CD8-positive, alpha-beta memory T cell (primary cell): ENCODE data around the gene WDR33. TPM values are rescaled to one million over a fixed set of nuclear protein-coding genes. Genes with fewer than 3 reads are reported as not detected.

Experiments
- CTCF ChIA-PET: fragments of 350-600 bp; sonication (Branson Sonifier 250); formaldehyde crosslinking; loops from one replicate; lab custom pipeline; 2021; ENCODE audit warnings: antibody characterized with exemption; lab: Charles Lee
- POLR2A ChIA-PET: fragments of 350-600 bp; sonication (Branson Sonifier 250); formaldehyde crosslinking; loops from one replicate; lab custom pipeline; 2021; ENCODE audit warnings: antibody characterized with exemption; lab: Charles Lee
- DNase-seq, 5 donors: peaks; one replicate each; pipeline versions ENCODE4 v3.0.0 to v3.0.0-alpha.2; 2020 to 2022; ENCODE audit warnings: mixed read lengths in 1 of 5
- H3K27ac ChIP-seq: one replicate; pipeline ENCODE4 v1.7.0; 2013; ENCODE audit warnings: low read depth, mild to moderate bottlenecking, low read length, moderate library complexity
- H3K27me3 ChIP-seq: 2 replicates; pipeline ENCODE4 v1.7.0; 2013; ENCODE audit warnings: low read length, mild to moderate bottlenecking; ENCODE audit not compliant: insufficient read depth, poor library complexity, severe bottlenecking
- H3K36me3 ChIP-seq: 2 replicates; pipeline ENCODE4 v1.7.0; 2013; ENCODE audit warnings: mild to moderate bottlenecking, low read length, moderate library complexity; ENCODE audit not compliant: insufficient read depth
- H3K4me1 ChIP-seq: 2 replicates; pipeline ENCODE4 v1.7.0; 2013; ENCODE audit warnings: mild to moderate bottlenecking, low read length, moderate library complexity; ENCODE audit not compliant: insufficient read depth
- H3K4me3 ChIP-seq: 2 replicates; pipeline ENCODE4 v1.7.0; 2013; ENCODE audit warnings: mild to moderate bottlenecking, low read length
- H3K9me3 ChIP-seq: 2 replicates; pipeline ENCODE4 v1.7.0; 2013; ENCODE audit warnings: mild to moderate bottlenecking, low read length
- H3K27ac Mint-ChIP-seq, 8 donors: one replicate each; pipeline ENCODE4 v1.8.0; 2020 to 2021; ENCODE audit warnings: mixed read lengths in 8 of 8, mild to moderate bottlenecking in 6 of 8, inconsistent platforms in 3 of 8, moderate library complexity in 3 of 8
- H3K27me3 Mint-ChIP-seq, 2 donors: one replicate each; pipeline ENCODE4 v1.8.0; 2020 to 2021; ENCODE audit warnings: mixed read lengths in 2 of 2, mild to moderate bottlenecking in 1 of 2, moderate library complexity in 1 of 2
- H3K36me3 Mint-ChIP-seq, 3 donors: one replicate each; pipeline ENCODE4 v1.8.0; 2020 to 2021; ENCODE audit warnings: mixed read lengths in 3 of 3, inconsistent platforms in 1 of 3, mild to moderate bottlenecking in 1 of 3
- H3K4me1 Mint-ChIP-seq, 3 donors: one replicate each; pipeline ENCODE4 v1.8.0; 2020 to 2021; ENCODE audit warnings: mixed read lengths in 3 of 3, inconsistent platforms in 1 of 3, mild to moderate bottlenecking in 1 of 3
- H3K4me3 Mint-ChIP-seq, 7 donors: one replicate each; pipeline ENCODE4 v1.8.0; 2020 to 2021; ENCODE audit warnings: mixed read lengths in 7 of 7, mild to moderate bottlenecking in 6 of 7, moderate library complexity in 4 of 7, inconsistent platforms in 2 of 7
- H3K9me3 Mint-ChIP-seq, 5 donors: one replicate each; pipeline ENCODE4 v1.8.0; 2020 to 2022; ENCODE audit warnings: mixed read lengths in 5 of 5, mild to moderate bottlenecking in 3 of 5, moderate library complexity in 2 of 5, inconsistent platforms in 1 of 5
- polyA plus RNA-seq: library from polyadenylated mRNA; unstranded; fragments of 300-500 nt; fragmentation: Illumina TruSeq; gene quantifications from one replicate; pipeline ENCODE4 v1.2.3, GENCODE V29; 2021
- total RNA-seq, 2 experiments: library from RNA; stranded (reverse); gene quantifications; one replicate each; pipeline ENCODE4 v1.2.3, GENCODE V29; 2021

Gene WDR33
- total and polyA plus RNA-seq, 3 experiments from 2014 or later, result 51.6 to 88.1 (median 84.8) TPM

GRCh38 chr2:127695491-127696472 is 115.2 kb downstream of the WDR33 start:
- H3K4me3 ChIP-seq, result no peak overlapping the region
- ChIA-PET CTCF (interaction anchor here (1.0 kb wide), 1 partner anchor 8 kb away, joined by 4 read pairs; no protein-coding TSS in a partner anchor), POLR2A (no interaction called here)
- H3K4me1 ChIP-seq, result peaks cover 6% of the 10 kb centered on the region
- no peaks in the 10 kb centered on the region for H3K36me3 ChIP-seq
- H3K4me3 Mint-ChIP-seq, result no peak overlapping the region
- H3K27me3 ChIP-seq, result no peaks in the 10 kb centered on the region
- peaks cover 1 to 25% (median 7%) of the 10 kb centered on the region in 3 donors for H3K36me3 Mint-ChIP-seq
- no peaks in the 10 kb centered on the region for H3K9me3 ChIP-seq
- peaks cover 0 to 15% (median 11%) of the 10 kb centered on the region in 5 donors for H3K9me3 Mint-ChIP-seq
- no peak overlapping the region for H3K27ac Mint-ChIP-seq
- H3K27me3 Mint-ChIP-seq, result peaks cover 0 to 9% of the 10 kb centered on the region in 2 donors
- peaks cover 8% of the 10 kb centered on the region in 3 donors for H3K4me1 Mint-ChIP-seq
- H3K27ac ChIP-seq, result no peak overlapping the region
- DNase-seq, result peak in 3 of 5 donors; percentile 14 to 47 (median 44)

- Histone ChIP-seq H3K27me3 (no peaks in the 10 kb centered on the region), H3K9me3 (no peaks in the 10 kb centered on the region), H3K27ac (no peak overlapping the region), H3K4me3 (no peak overlapping the region), H3K4me1 (no peaks in the 10 kb centered on the region), H3K36me3 (no peaks in the 10 kb centered on the region)
- peaks cover 2 to 23% (median 15%) of the 10 kb centered on the region in 5 donors for H3K9me3 Mint-ChIP-seq
- peaks cover 1 to 28% (median 7%) of the 10 kb centered on the region in 3 donors for H3K36me3 Mint-ChIP-seq
- no peak overlapping the region for H3K4me3 Mint-ChIP-seq
- DNase-seq, result no peak
- ChIA-PET POLR2A (no interaction called here), CTCF (no interaction called here)
- H3K27me3 Mint-ChIP-seq, result peaks cover 0 to 9% of the 10 kb centered on the region in 2 donors
- H3K4me1 Mint-ChIP-seq, result peaks cover 0 to 2% (median under 1%) of the 10 kb centered on the region in 3 donors
- no peak overlapping the region for H3K27ac Mint-ChIP-seq
Measured at GRCh38 chr2:127694986-127695385, 116.0 kb downstream of the WDR33 start.

- Histone ChIP-seq H3K27ac (no peak overlapping the region), H3K4me3 (no peak overlapping the region), H3K9me3 (no peaks in the 10 kb centered on the region), H3K27me3 (no peaks in the 10 kb centered on the region), H3K4me1 (no peaks in the 10 kb centered on the region), H3K36me3 (no peaks in the 10 kb centered on the region)
- Mint-ChIP-seq H3K9me3 (peaks cover 10 to 36% (median 30%) of the 10 kb centered on the region in 5 donors), H3K4me1 (no peaks in the 10 kb centered on the region), H3K4me3 (no peak overlapping the region), H3K36me3 (peaks cover 1 to 27% (median 5%) of the 10 kb centered on the region in 3 donors), H3K27ac (no peak overlapping the region), H3K27me3 (peaks cover 6 to 14% of the 10 kb centered on the region in 2 donors)
- POLR2A ChIA-PET, result no interaction called here
- no peak for DNase-seq
- CTCF ChIA-PET, result no interaction called here
Measured at GRCh38 chr2:127690696-127691095, 120.3 kb downstream of the WDR33 start.

- ChIA-PET CTCF (no interaction called here), POLR2A (no interaction called here)
- no peaks in the 10 kb centered on the region for H3K9me3 ChIP-seq
- no peak overlapping the region for H3K27ac ChIP-seq
- H3K27ac Mint-ChIP-seq, result no peak overlapping the region
- no peaks in the 10 kb centered on the region for H3K4me1 Mint-ChIP-seq
- H3K27me3 ChIP-seq, result no peaks in the 10 kb centered on the region
- H3K4me3 Mint-ChIP-seq, result no peak overlapping the region
- H3K36me3 ChIP-seq, result no peaks in the 10 kb centered on the region
- no peak for DNase-seq
- H3K9me3 Mint-ChIP-seq, result peaks cover 10 to 36% (median 30%) of the 10 kb centered on the region in 5 donors
- H3K27me3 Mint-ChIP-seq, result peaks cover 6 to 17% of the 10 kb centered on the region in 2 donors
- no peaks in the 10 kb centered on the region for H3K4me1 ChIP-seq
- no peak overlapping the region for H3K4me3 ChIP-seq
- H3K36me3 Mint-ChIP-seq, result peaks cover 1 to 27% (median 5%) of the 10 kb centered on the region in 3 donors
Measured at GRCh38 chr2:127688405-127688804, 122.6 kb downstream of the WDR33 start.

- Mint-ChIP-seq H3K36me3 (peaks cover 0 to 10% (median 0%) of the 10 kb centered on the region in 3 donors), H3K27ac (no peak overlapping the region), H3K9me3 (peaks cover 9 to 19% (median 18%) of the 10 kb centered on the region in 5 donors), H3K4me3 (no peak overlapping the region), H3K4me1 (no peaks in the 10 kb centered on the region), H3K27me3 (peaks cover 3 to 17% of the 10 kb centered on the region in 2 donors)
- POLR2A ChIA-PET, result no interaction called here
- DNase-seq, result no peak
- CTCF ChIA-PET, result no interaction called here
- no peaks in the 10 kb centered on the region for H3K36me3 ChIP-seq
- H3K27me3 ChIP-seq, result no peaks in the 10 kb centered on the region
- H3K9me3 ChIP-seq, result no peaks in the 10 kb centered on the region
- H3K27ac ChIP-seq, result no peak overlapping the region
- no peaks in the 10 kb centered on the region for H3K4me1 ChIP-seq
- H3K4me3 ChIP-seq, result no peak overlapping the region
Measured at GRCh38 chr2:127685410-127686080, 125.4 kb downstream of the WDR33 start.

- H3K36me3 Mint-ChIP-seq, result peaks cover 0 to 4% (median 0%) of the 10 kb centered on the region in 3 donors
- no peaks in the 10 kb centered on the region for H3K4me1 Mint-ChIP-seq
- H3K36me3 ChIP-seq, result no peaks in the 10 kb centered on the region
- H3K9me3 ChIP-seq, result no peaks in the 10 kb centered on the region
- POLR2A ChIA-PET, result no interaction called here
- no peak overlapping the region for H3K4me3 Mint-ChIP-seq
- no peaks in the 10 kb centered on the region for H3K27me3 ChIP-seq
- no peak overlapping the region for H3K4me3 ChIP-seq
- peaks cover 2 to 9% (median 8%) of the 10 kb centered on the region in 5 donors for H3K9me3 Mint-ChIP-seq
- peaks cover 3 to 17% of the 10 kb centered on the region in 2 donors for H3K27me3 Mint-ChIP-seq
- CTCF ChIA-PET, result interaction anchor here (2.1 kb wide), 1 partner anchor 20 kb away, joined by 6 read pairs; no protein-coding TSS in a partner anchor
- H3K27ac Mint-ChIP-seq, result no peak overlapping the region
- H3K4me1 ChIP-seq, result no peaks in the 10 kb centered on the region
- no peak overlapping the region for H3K27ac ChIP-seq
- no peak for DNase-seq
Measured at GRCh38 chr2:127683757-127684156, 127.2 kb downstream of the WDR33 start.

- ChIA-PET CTCF (interaction anchor here (2.1 kb wide), 1 partner anchor 21 kb away, joined by 6 read pairs; no protein-coding TSS in a partner anchor), POLR2A (no interaction called here)
- H3K27me3 ChIP-seq, result peaks cover 1% of the 10 kb centered on the region
- peaks cover 5 to 18% of the 10 kb centered on the region in 2 donors for H3K27me3 Mint-ChIP-seq
- H3K4me1 Mint-ChIP-seq, result no peaks in the 10 kb centered on the region
- peak overlapping the region in 1 of 8 donors; percentile 14 for H3K27ac Mint-ChIP-seq
- H3K9me3 Mint-ChIP-seq, result peaks cover 0 to 3% (median 2%) of the 10 kb centered on the region in 5 donors
- H3K9me3 ChIP-seq, result no peaks in the 10 kb centered on the region
- no peak for DNase-seq
- H3K4me1 ChIP-seq, result no peaks in the 10 kb centered on the region
- H3K36me3 Mint-ChIP-seq, result peaks cover 0 to 2% (median 0%) of the 10 kb centered on the region in 3 donors
- H3K27ac ChIP-seq, result no peak overlapping the region
- no peak overlapping the region for H3K4me3 Mint-ChIP-seq
- no peak overlapping the region for H3K4me3 ChIP-seq
- no peaks in the 10 kb centered on the region for H3K36me3 ChIP-seq
Measured at GRCh38 chr2:127683056-127683455, 127.9 kb downstream of the WDR33 start.
